GM18526 (cell line): ENCODE data around the gene LRFN2.

Experiments
- POLR2A ChIP-seq: IDR thresholded peaks from 3 replicates; pipeline ENCODE4 v1.6.1; 2011; ENCODE audit not compliant: insufficient read length; ENCODE audit errors: extremely low read depth

Gene LRFN2

GRCh38 chr6:40489798-40490197 lies 97.4 kb downstream of the LRFN2 start:
- TF ChIP-seq POLR2A: no peak

GRCh38 chr6:40486576-40486975 lies 100.6 kb downstream of the LRFN2 start:
- TF ChIP-seq POLR2A: no peak

GRCh38 chr6:40485795-40486194 lies 101.4 kb downstream of the LRFN2 start:
- no peak for TF ChIP-seq POLR2A

GRCh38 chr6:40485300-40485699 lies 101.9 kb downstream of the LRFN2 start:
- no peak for TF ChIP-seq POLR2A

GRCh38 chr6:40484066-40484465 lies 103.1 kb downstream of the LRFN2 start:
- no peak for TF ChIP-seq POLR2A

GRCh38 chr6:40482532-40482931 lies 104.6 kb downstream of the LRFN2 start:
- TF ChIP-seq POLR2A: no peak

GRCh38 chr6:40480678-40481077 lies 106.5 kb downstream of the LRFN2 start:
- no peak for TF ChIP-seq POLR2A

- no peak for TF ChIP-seq POLR2A
These were observed 107.5 kb downstream of the LRFN2 start for GRCh38 chr6:40479706-40480105.

GRCh38 chr6:40477246-40478126 lies 109.7 kb downstream of the LRFN2 start:
- TF ChIP-seq POLR2A: no peak

- TF ChIP-seq POLR2A: no peak
These were observed 110.5 kb downstream of the LRFN2 start for GRCh38 chr6:40476673-40477072.

- TF ChIP-seq POLR2A: no peak
These were observed 112.2 kb downstream of the LRFN2 start for GRCh38 chr6:40474937-40475336.

GRCh38 chr6:40473026-40473425 lies 114.1 kb downstream of the LRFN2 start:
- no peak for TF ChIP-seq POLR2A

GRCh38 chr6:40472353-40472752 lies 114.8 kb downstream of the LRFN2 start:
- no peak for TF ChIP-seq POLR2A

GRCh38 chr6:40471243-40471642 lies 115.9 kb downstream of the LRFN2 start:
- TF ChIP-seq POLR2A: no peak

GRCh38 chr6:40469323-40469722 lies 117.8 kb downstream of the LRFN2 start:
- no peak for TF ChIP-seq POLR2A

GRCh38 chr6:40466986-40467539 lies 120.1 kb downstream of the LRFN2 start:
- TF ChIP-seq POLR2A: no peak

GRCh38 chr6:40461643-40462042 lies 125.5 kb downstream of the LRFN2 start:
- no peak for TF ChIP-seq POLR2A

- TF ChIP-seq POLR2A: no peak
These were observed 126.8 kb downstream of the LRFN2 start for GRCh38 chr6:40460380-40460779.
